ENCODE data around the gene EFCAB6. TPM values are rescaled to one million over a fixed set of nuclear protein-coding genes. Genes with fewer than 3 reads are reported as not detected.

The EFCAB6 gene
- polyA plus RNA-seq, 3 donors from 2014 or later = 0.04 to 0.18 TPM; not detected in 1

GRCh38 chr22:43851979-43852307 is 39.8 kb upstream of the EFCAB6 start:
- H3K9me3 Mint-ChIP-seq = no peaks in the 10 kb centered on the region
- H3K4me3 Mint-ChIP-seq = no peak overlapping the region
- no peaks in the 10 kb centered on the region for H3K36me3 Mint-ChIP-seq
- DNase-seq = no peak
- H3K27me3 Mint-ChIP-seq (ENCODE audit: low read depth in 3 of 3) = peaks cover 1 to 21% (median 7%) of the 10 kb centered on the region in 3 donors
- no peaks in the 10 kb centered on the region for H3K4me1 Mint-ChIP-seq
- no peak overlapping the region for H3K27ac Mint-ChIP-seq

GRCh38 chr22:43851058-43851978 is 39.2 kb upstream of the EFCAB6 start:
- Mint-ChIP-seq H3K27me3 (ENCODE audit: low read depth in 3 of 3) (peaks cover 3 to 21% (median 3%) of the 10 kb centered on the region in 3 donors), H3K4me1 (no peaks in the 10 kb centered on the region), H3K9me3 (no peaks in the 10 kb centered on the region), H3K4me3 (no peak overlapping the region), H3K36me3 (no peaks in the 10 kb centered on the region), H3K27ac (no peak overlapping the region)
- no peak for DNase-seq

- Mint-ChIP-seq H3K36me3 (no peaks in the 10 kb centered on the region), H3K4me1 (no peaks in the 10 kb centered on the region), H3K4me3 (no peak overlapping the region), H3K9me3 (no peaks in the 10 kb centered on the region), H3K27ac (no peak overlapping the region), H3K27me3 (ENCODE audit: low read depth in 3 of 3) (peaks cover 1 to 15% (median 3%) of the 10 kb centered on the region in 3 donors)
- DNase-seq = no peak
Observed at GRCh38 chr22:43850529-43850928, 38.4 kb upstream of the EFCAB6 start.

GRCh38 chr22:43849731-43850130 is 37.6 kb upstream of the EFCAB6 start:
- no peaks in the 10 kb centered on the region for H3K36me3 Mint-ChIP-seq
- no peak for DNase-seq
- H3K27ac Mint-ChIP-seq = no peak overlapping the region
- peaks cover 1 to 13% (median 2%) of the 10 kb centered on the region in 3 donors for H3K27me3 Mint-ChIP-seq (ENCODE audit: low read depth in 3 of 3)
- no peaks in the 10 kb centered on the region for H3K9me3 Mint-ChIP-seq
- no peaks in the 10 kb centered on the region for H3K4me1 Mint-ChIP-seq
- H3K4me3 Mint-ChIP-seq = no peak overlapping the region

GRCh38 chr22:43848366-43849171 is 36.5 kb upstream of the EFCAB6 start:
- no peak for DNase-seq
- Mint-ChIP-seq H3K36me3 (no peaks in the 10 kb centered on the region), H3K27ac (no peak overlapping the region), H3K27me3 (ENCODE audit: low read depth in 3 of 3) (peaks cover 1 to 8% (median 2%) of the 10 kb centered on the region in 3 donors), H3K4me3 (no peak overlapping the region), H3K9me3 (no peaks in the 10 kb centered on the region), H3K4me1 (no peaks in the 10 kb centered on the region)

GRCh38 chr22:43847376-43848289 is 35.5 kb upstream of the EFCAB6 start:
- peaks cover 1 to 6% (median 2%) of the 10 kb centered on the region in 3 donors for H3K27me3 Mint-ChIP-seq (ENCODE audit: low read depth in 3 of 3)
- H3K36me3 Mint-ChIP-seq = no peaks in the 10 kb centered on the region
- no peaks in the 10 kb centered on the region for H3K9me3 Mint-ChIP-seq
- H3K4me3 Mint-ChIP-seq = no peak overlapping the region
- no peaks in the 10 kb centered on the region for H3K4me1 Mint-ChIP-seq
- no peak for DNase-seq
- no peak overlapping the region for H3K27ac Mint-ChIP-seq

GRCh38 chr22:43846966-43847365 is 34.9 kb upstream of the EFCAB6 start:
- peaks cover 0 to 6% (median 2%) of the 10 kb centered on the region in 3 donors for H3K27me3 Mint-ChIP-seq (ENCODE audit: low read depth in 3 of 3)
- no peaks in the 10 kb centered on the region for H3K4me1 Mint-ChIP-seq
- DNase-seq = no peak
- H3K9me3 Mint-ChIP-seq = no peaks in the 10 kb centered on the region
- no peak overlapping the region for H3K27ac Mint-ChIP-seq
- no peak overlapping the region for H3K4me3 Mint-ChIP-seq
- no peaks in the 10 kb centered on the region for H3K36me3 Mint-ChIP-seq

- no peak overlapping the region for H3K27ac Mint-ChIP-seq
- H3K9me3 Mint-ChIP-seq = no peaks in the 10 kb centered on the region
- H3K27me3 Mint-ChIP-seq (ENCODE audit: low read depth in 3 of 3) = peaks cover 0 to 3% (median 2%) of the 10 kb centered on the region in 3 donors
- no peak for DNase-seq
- no peaks in the 10 kb centered on the region for H3K36me3 Mint-ChIP-seq
- H3K4me3 Mint-ChIP-seq = no peak overlapping the region
- H3K4me1 Mint-ChIP-seq = no peaks in the 10 kb centered on the region
Observed at GRCh38 chr22:43845981-43846380, 33.9 kb upstream of the EFCAB6 start.

- Mint-ChIP-seq H3K9me3 (no peaks in the 10 kb centered on the region), H3K36me3 (no peaks in the 10 kb centered on the region), H3K4me3 (no peak overlapping the region), H3K27ac (no peak overlapping the region), H3K27me3 (ENCODE audit: low read depth in 3 of 3) (peaks cover 0 to 2% (median 0%) of the 10 kb centered on the region in 3 donors), H3K4me1 (no peaks in the 10 kb centered on the region)
- no peak for DNase-seq
Observed at GRCh38 chr22:43844560-43845545, 32.7 kb upstream of the EFCAB6 start.

- no peaks in the 10 kb centered on the region for H3K36me3 Mint-ChIP-seq
- no peak overlapping the region for H3K4me3 Mint-ChIP-seq
- H3K9me3 Mint-ChIP-seq = no peaks in the 10 kb centered on the region
- DNase-seq = no peak
- no peak overlapping the region for H3K27ac Mint-ChIP-seq
- H3K4me1 Mint-ChIP-seq = no peaks in the 10 kb centered on the region
- H3K27me3 Mint-ChIP-seq (ENCODE audit: low read depth in 3 of 3) = peaks cover 0 to 2% (median 0%) of the 10 kb centered on the region in 3 donors
Observed at GRCh38 chr22:43843783-43844530, 31.9 kb upstream of the EFCAB6 start.

GRCh38 chr22:43841742-43842141 is 29.6 kb upstream of the EFCAB6 start:
- Mint-ChIP-seq H3K36me3 (no peaks in the 10 kb centered on the region), H3K4me1 (no peaks in the 10 kb centered on the region), H3K4me3 (no peak overlapping the region), H3K9me3 (no peaks in the 10 kb centered on the region), H3K27ac (no peak overlapping the region), H3K27me3 (ENCODE audit: low read depth in 3 of 3) (peaks cover 0 to under 1% (median 0%) of the 10 kb centered on the region in 3 donors)
- no peak for DNase-seq

- H3K9me3 Mint-ChIP-seq = no peaks in the 10 kb centered on the region
- no peak overlapping the region for H3K4me3 Mint-ChIP-seq
- H3K27ac Mint-ChIP-seq = no peak overlapping the region
- H3K36me3 Mint-ChIP-seq = no peaks in the 10 kb centered on the region
- H3K27me3 Mint-ChIP-seq (ENCODE audit: low read depth in 3 of 3) = no peaks in the 10 kb centered on the region
- H3K4me1 Mint-ChIP-seq = no peaks in the 10 kb centered on the region
- DNase-seq = no peak
Observed at GRCh38 chr22:43840851-43841250, 28.7 kb upstream of the EFCAB6 start.

Measured in immature natural killer cell (primary cell).